Measurements from ENCODE around the gene GRHL3.

Gene GRHL3

GRCh38 chr1:24391882-24392603 is 72.9 kb downstream of the GRHL3 start:
- in situ Hi-C loops (cut with MboI; ENCODE audit: low sequenced_read_pairs): loop anchor here (5.0 kb wide), 1 partner anchor 190 kb away; no protein-coding TSS in a partner anchor

GRCh38 chr1:24392604-24392946 is 73.4 kb downstream of the GRHL3 start:
- in situ Hi-C loops (cut with MboI; ENCODE audit: low sequenced_read_pairs): loop anchor here (5.0 kb wide), 1 partner anchor 190 kb away; no protein-coding TSS in a partner anchor

- in situ Hi-C loops (cut with MboI; ENCODE audit: low sequenced_read_pairs): loop anchor here (5.0 kb wide), 1 partner anchor 191 kb away; no protein-coding TSS in a partner anchor
These were observed 74.0 kb downstream of the GRHL3 start for GRCh38 chr1:24392982-24393650.

GRCh38 chr1:24393892-24394291 is 74.7 kb downstream of the GRHL3 start:
- in situ Hi-C loops (cut with MboI; ENCODE audit: low sequenced_read_pairs): loop anchor here (5.0 kb wide), 1 partner anchor 192 kb away; no protein-coding TSS in a partner anchor

GRCh38 chr1:24400065-24400464 is 80.9 kb downstream of the GRHL3 start:
- in situ Hi-C loops (cut with MboI; ENCODE audit: low sequenced_read_pairs): no loop called here

GRCh38 chr1:24403806-24404205 is 84.6 kb downstream of the GRHL3 start:
- in situ Hi-C loops (cut with MboI; ENCODE audit: low sequenced_read_pairs): no loop called here

All from HL-60/S4 (cell line).